Endothelial cell of umbilical vein (primary cell): ENCODE data around the gene SIAE.

ENCODE experiments used
- EZH2 ChIP-seq: IDR thresholded peaks from 2 replicates; pipeline ENCODE4 v1.6.1; 2012; ENCODE audit warnings: borderline replicate concordance, low read depth, mild to moderate bottlenecking, moderate library complexity, low read length, inconsistent platforms; ENCODE audit not compliant: severe bottlenecking
- FOS ChIP-seq: IDR thresholded peaks from 2 replicates; pipeline ENCODE4 v1.6.1; 2011; ENCODE audit warnings: mild to moderate bottlenecking, low read length, moderate library complexity, borderline replicate concordance; ENCODE audit not compliant: insufficient read depth
- POLR2A ChIP-seq: IDR thresholded peaks from 2 replicates; pipeline ENCODE4 v1.6.1; 2012; ENCODE audit warnings: low read depth, mild to moderate bottlenecking, control low read depth, low read length
- POLR2AphosphoS5 ChIP-seq: IDR thresholded peaks from 2 replicates; pipeline ENCODE4 v1.6.1; 2012; ENCODE audit warnings: low read depth, mild to moderate bottlenecking, control low read depth, low read length, moderate library complexity; ENCODE audit not compliant: insufficient read depth
- TF ChIP-seq, protein P1 (sequence below), 2 donors: IDR thresholded peaks; 1 replicate in 1 of 2; 2 replicates in 1 of 2; pipeline ENCODE4 v1.5.1; 2011; ENCODE audit warnings: low read length in 2 of 2, mild to moderate bottlenecking in 2 of 2, moderate library complexity in 2 of 2, control low read depth in 1 of 2, inconsistent platforms in 1 of 2, low read depth in 1 of 2; ENCODE audit not compliant: insufficient read depth in 1 of 2; ENCODE audit errors: extremely low read depth in 1 of 2
- TF ChIP-seq, protein P2 (sequence below): IDR thresholded peaks from 2 replicates; pipeline ENCODE4 v1.6.1; 2011; ENCODE audit not compliant: insufficient read depth, insufficient read length

DNA sequence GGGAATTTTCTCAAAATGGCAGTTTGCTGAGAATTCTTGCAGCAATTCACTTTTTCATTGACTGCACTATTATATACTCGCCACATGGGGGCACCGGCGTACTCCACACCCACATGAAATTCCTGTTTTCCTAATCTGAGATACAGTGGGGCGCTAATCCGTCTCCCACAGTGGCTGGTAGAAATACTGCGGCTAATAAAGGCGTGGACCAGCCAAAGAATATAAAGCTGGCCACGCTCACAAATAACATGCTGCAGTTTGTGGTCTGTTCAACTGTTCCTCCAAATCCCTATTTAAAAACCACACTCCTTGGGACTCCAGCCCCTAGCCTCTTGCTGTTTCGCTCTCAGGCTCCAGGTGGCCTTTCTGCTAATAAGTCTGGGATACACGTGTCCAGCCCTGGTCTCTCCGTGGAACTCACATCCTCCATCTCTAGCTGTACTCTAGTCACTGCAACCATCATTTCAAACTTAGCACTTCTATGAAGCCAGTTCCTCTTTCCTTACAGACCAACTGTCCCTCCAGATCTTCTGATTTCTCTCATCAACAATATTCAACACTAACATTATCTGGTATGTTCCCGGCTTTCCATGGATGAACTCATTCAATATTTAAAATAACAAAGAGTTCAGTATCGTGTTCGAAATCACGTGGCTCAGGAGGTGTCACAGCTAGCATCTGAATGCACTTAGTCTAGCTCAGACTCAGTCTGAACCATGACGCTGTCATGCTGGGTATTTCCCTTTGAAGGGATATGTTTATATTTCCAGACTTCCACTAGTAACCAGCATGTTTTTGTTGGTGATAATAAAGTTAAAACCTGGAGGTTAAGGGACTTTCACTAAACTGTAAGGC, 28.9 kb downstream of the SIAE start:
- TF ChIP-seq POLR2AphosphoS5 (peak; percentile 34), EZH2 (no peak), FOS (no peak), POLR2A (no peak)
- TF ChIP-seq, protein P1, sequence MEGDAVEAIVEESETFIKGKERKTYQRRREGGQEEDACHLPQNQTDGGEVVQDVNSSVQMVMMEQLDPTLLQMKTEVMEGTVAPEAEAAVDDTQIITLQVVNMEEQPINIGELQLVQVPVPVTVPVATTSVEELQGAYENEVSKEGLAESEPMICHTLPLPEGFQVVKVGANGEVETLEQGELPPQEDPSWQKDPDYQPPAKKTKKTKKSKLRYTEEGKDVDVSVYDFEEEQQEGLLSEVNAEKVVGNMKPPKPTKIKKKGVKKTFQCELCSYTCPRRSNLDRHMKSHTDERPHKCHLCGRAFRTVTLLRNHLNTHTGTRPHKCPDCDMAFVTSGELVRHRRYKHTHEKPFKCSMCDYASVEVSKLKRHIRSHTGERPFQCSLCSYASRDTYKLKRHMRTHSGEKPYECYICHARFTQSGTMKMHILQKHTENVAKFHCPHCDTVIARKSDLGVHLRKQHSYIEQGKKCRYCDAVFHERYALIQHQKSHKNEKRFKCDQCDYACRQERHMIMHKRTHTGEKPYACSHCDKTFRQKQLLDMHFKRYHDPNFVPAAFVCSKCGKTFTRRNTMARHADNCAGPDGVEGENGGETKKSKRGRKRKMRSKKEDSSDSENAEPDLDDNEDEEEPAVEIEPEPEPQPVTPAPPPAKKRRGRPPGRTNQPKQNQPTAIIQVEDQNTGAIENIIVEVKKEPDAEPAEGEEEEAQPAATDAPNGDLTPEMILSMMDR (IDR thresholded peaks at IDR 0.05; ENCODE audit: extremely low read depth in 1 of 2, insufficient read depth in 1 of 2, low read depth in 1 of 2, low read length in 2 of 2) = peak; percentile 56 to 79
- TF ChIP-seq, protein P2, sequence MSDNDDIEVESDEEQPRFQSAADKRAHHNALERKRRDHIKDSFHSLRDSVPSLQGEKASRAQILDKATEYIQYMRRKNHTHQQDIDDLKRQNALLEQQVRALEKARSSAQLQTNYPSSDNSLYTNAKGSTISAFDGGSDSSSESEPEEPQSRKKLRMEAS = peak; percentile 33
